Neural progenitor cell (in vitro differentiated cells): ENCODE results near the gene MTMR4. TPM values are rescaled to one million over a fixed set of nuclear protein-coding genes. Genes with fewer than 3 reads are reported as not detected.
A peak's percentile ranks its signal among the peaks of the same experiment; 100 is the strongest.

ENCODE experiments used
- DNase-seq: peaks from one replicate; pipeline ENCODE4 v3.0.0-alpha.2; 2016; ENCODE audit warnings: low spot score
- H2AFZ ChIP-seq: fragments of 200-600 bp; sonication (generic); replicated peaks from 2 replicates; pipeline ENCODE4 v1.6.1; 2016; ENCODE audit warnings: antibody characterized with exemption
- H3F3A ChIP-seq: fragments of 200-600 bp; sonication (generic); 2 replicates; pipeline ENCODE4 v1.6.1; 2016; ENCODE audit warnings: antibody characterized with exemption, low read depth
- H3K27ac ChIP-seq: fragments of 200-600 bp; sonication (generic); 2 replicates; pipeline ENCODE4 v1.5.1; 2016; ENCODE audit warnings: mild to moderate bottlenecking
- H3K27me3 ChIP-seq: fragments of 200-600 bp; sonication (generic); 2 replicates; pipeline ENCODE4 v1.6.1; 2016; ENCODE audit warnings: mild to moderate bottlenecking, moderate library complexity
- H3K36me3 ChIP-seq: fragments of 200-600 bp; sonication (generic); 2 replicates; pipeline ENCODE4 v1.5.1; 2016
- H3K4me1 ChIP-seq: fragments of 200-600 bp; sonication (generic); 2 replicates; pipeline ENCODE4 v1.6.1; 2016; ENCODE audit warnings: mixed run types
- H3K4me2 ChIP-seq: fragments of 200-600 bp; sonication (generic); 2 replicates; pipeline ENCODE4 v1.6.1; 2016
- H3K4me3 ChIP-seq: fragments of 200-600 bp; sonication (generic); 2 replicates; pipeline ENCODE4 v1.5.1; 2016
- H3K79me2 ChIP-seq: fragments of 200-600 bp; sonication (generic); 2 replicates; pipeline ENCODE4 v1.6.1; 2016; ENCODE audit warnings: low read depth
- H3K9ac ChIP-seq: fragments of 200-600 bp; sonication (generic); 2 replicates; pipeline ENCODE4 v1.6.1; 2016
- H3K9me3 ChIP-seq: fragments of 200-600 bp; sonication (generic); 2 replicates; pipeline ENCODE4 v1.5.1; 2016; ENCODE audit warnings: low read depth
- H4K20me1 ChIP-seq: fragments of 200-600 bp; sonication (generic); 2 replicates; pipeline ENCODE4 v1.6.1; 2016; ENCODE audit warnings: low read depth
- H3K27ac Mint-ChIP-seq: 3 replicates; pipeline ENCODE4 v1.8.0; 2021; ENCODE audit warnings: mixed read lengths
- H3K27me3 Mint-ChIP-seq: 2 replicates; pipeline ENCODE4 v1.8.0; 2022; ENCODE audit warnings: low read depth, mild to moderate bottlenecking, inconsistent platforms, moderate library complexity, mixed read lengths; ENCODE audit not compliant: insufficient read depth
- H3K36me3 Mint-ChIP-seq: 3 replicates; pipeline ENCODE4 v1.8.0; 2021; ENCODE audit warnings: mixed read lengths
- H3K4me1 Mint-ChIP-seq: 3 replicates; pipeline ENCODE4 v1.8.0; 2021; ENCODE audit warnings: mixed read lengths
- H3K4me3 Mint-ChIP-seq: 3 replicates; pipeline ENCODE4 v1.8.0; 2021; ENCODE audit warnings: mild to moderate bottlenecking, moderate library complexity, mixed read lengths
- H3K9me3 Mint-ChIP-seq: 3 replicates; pipeline ENCODE4 v1.8.0; 2020; ENCODE audit warnings: mixed read lengths
- EZH2 ChIP-seq: fragments of 200-600 bp; sonication (generic); IDR thresholded peaks from 2 replicates; pipeline ENCODE4 v1.6.1; 2017; ENCODE audit warnings: antibody characterized with exemption, mild to moderate bottlenecking, moderate library complexity
- EZH2phosphoT487 ChIP-seq: fragments of 200-600 bp; sonication (generic); IDR thresholded peaks from 2 replicates; pipeline ENCODE4 v1.6.1; 2017; ENCODE audit warnings: antibody characterized with exemption
- total RNA-seq: library from RNA; depleted of rRNA; stranded (reverse); fragments of >200 nt; gene quantifications from 2 replicates; pipeline ENCODE4 v1.2.3, GENCODE V29; 2015; ENCODE audit warnings: low replicate concordance
- TF ChIP-seq, protein P1 (sequence below): fragments of 200-600 bp; sonication (generic); IDR thresholded peaks from 2 replicates; pipeline ENCODE4 v1.5.1; 2017; ENCODE audit warnings: antibody characterized with exemption, mild to moderate bottlenecking

MTMR4 gene
- total RNA-seq, 1 donor from 2014 or later, result 34.0 TPM

GRCh38 chr17:58452738-58453137 is 61.7 kb downstream of the MTMR4 start:
- Histone ChIP-seq H2AFZ (no peak overlapping the region), H3K9me3 (no peaks in the 10 kb centered on the region), H3K36me3 (no peaks in the 10 kb centered on the region), H3K4me1 (no peaks in the 10 kb centered on the region), H3K27ac (no peak overlapping the region), H3K79me2 (no peaks in the 10 kb centered on the region), H3K4me3 (no peak overlapping the region), H3K4me2 (no peak overlapping the region), H3F3A (no peaks in the 10 kb centered on the region), H4K20me1 (no peaks in the 10 kb centered on the region), H3K27me3 (no peaks in the 10 kb centered on the region), H3K9ac (no peak overlapping the region)
- H3K4me1 Mint-ChIP-seq, result no peaks in the 10 kb centered on the region
- no peak for DNase-seq
- no peak overlapping the region for H3K27ac Mint-ChIP-seq
- peaks cover 2% of the 10 kb centered on the region for H3K27me3 Mint-ChIP-seq
- TF ChIP-seq, protein P1, sequence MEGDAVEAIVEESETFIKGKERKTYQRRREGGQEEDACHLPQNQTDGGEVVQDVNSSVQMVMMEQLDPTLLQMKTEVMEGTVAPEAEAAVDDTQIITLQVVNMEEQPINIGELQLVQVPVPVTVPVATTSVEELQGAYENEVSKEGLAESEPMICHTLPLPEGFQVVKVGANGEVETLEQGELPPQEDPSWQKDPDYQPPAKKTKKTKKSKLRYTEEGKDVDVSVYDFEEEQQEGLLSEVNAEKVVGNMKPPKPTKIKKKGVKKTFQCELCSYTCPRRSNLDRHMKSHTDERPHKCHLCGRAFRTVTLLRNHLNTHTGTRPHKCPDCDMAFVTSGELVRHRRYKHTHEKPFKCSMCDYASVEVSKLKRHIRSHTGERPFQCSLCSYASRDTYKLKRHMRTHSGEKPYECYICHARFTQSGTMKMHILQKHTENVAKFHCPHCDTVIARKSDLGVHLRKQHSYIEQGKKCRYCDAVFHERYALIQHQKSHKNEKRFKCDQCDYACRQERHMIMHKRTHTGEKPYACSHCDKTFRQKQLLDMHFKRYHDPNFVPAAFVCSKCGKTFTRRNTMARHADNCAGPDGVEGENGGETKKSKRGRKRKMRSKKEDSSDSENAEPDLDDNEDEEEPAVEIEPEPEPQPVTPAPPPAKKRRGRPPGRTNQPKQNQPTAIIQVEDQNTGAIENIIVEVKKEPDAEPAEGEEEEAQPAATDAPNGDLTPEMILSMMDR, result no peak
- TF ChIP-seq EZH2, result no peak
- TF ChIP-seq EZH2phosphoT487, result no peak
- H3K4me3 Mint-ChIP-seq, result no peak overlapping the region
- H3K36me3 Mint-ChIP-seq, result no peaks in the 10 kb centered on the region
- H3K9me3 Mint-ChIP-seq, result peaks cover 8% of the 10 kb centered on the region

DNA sequence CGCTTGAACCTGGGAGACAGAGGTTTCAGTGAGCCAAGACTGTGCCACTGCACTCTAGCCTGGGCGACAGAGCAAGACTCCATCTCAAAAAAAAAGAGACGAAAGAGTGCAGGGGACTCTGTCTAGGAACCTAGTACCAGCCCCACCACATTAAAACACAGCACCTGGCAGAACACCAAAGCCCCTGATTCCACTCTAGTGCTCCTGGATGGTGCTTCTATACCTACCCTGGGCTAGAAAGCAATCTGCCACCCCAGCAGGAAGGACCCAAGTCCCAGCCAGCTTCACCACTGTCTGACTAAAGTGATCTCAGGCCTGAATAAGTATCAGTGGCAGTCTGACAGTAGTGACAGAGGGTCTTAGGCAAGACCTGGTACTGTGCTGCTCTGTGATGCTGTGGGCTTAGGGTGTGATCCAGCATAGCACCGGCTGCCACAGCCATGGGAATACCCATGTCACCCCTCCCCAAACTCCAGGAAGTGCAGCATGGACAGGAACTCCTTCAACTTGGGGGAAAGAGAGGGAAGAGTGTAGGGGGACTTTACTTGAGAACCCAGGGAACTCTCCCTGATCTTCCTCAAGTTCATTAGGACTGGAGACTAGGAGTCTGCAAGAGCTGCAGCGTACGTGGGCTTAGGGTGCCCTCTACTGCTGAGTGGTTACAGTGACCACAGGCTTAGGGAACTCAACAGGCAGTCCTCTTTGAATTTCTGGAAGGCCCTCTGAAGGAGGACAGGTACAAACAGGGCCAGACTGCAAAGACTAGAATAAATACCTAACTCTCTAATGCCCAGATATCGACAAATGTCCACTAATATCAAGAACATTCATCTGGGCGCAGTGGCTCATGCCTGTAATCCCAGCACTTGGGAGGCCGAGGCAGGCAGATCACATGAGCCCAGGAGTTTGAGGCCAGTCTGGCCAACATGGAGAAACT is 67.1 kb downstream of the MTMR4 start:
- Histone ChIP-seq H2AFZ (no peak overlapping the region), H3K27me3 (no peaks in the 10 kb centered on the region), H3K9me3 (no peaks in the 10 kb centered on the region), H3K4me1 (no peaks in the 10 kb centered on the region), H3K27ac (no peak overlapping the region), H3K79me2 (no peaks in the 10 kb centered on the region), H3K36me3 (no peaks in the 10 kb centered on the region), H3F3A (no peaks in the 10 kb centered on the region), H4K20me1 (no peaks in the 10 kb centered on the region), H3K4me3 (no peak overlapping the region), H3K4me2 (no peak overlapping the region), H3K9ac (no peak overlapping the region)
- Mint-ChIP-seq H3K27me3 (no peaks in the 10 kb centered on the region), H3K4me1 (peaks cover 2% of the 10 kb centered on the region), H3K9me3 (peaks cover 10% of the 10 kb centered on the region), H3K27ac (peak overlapping the region; percentile 62), H3K36me3 (no peaks in the 10 kb centered on the region), H3K4me3 (no peak overlapping the region)
- TF ChIP-seq EZH2phosphoT487, result no peak
- TF ChIP-seq, protein P1, result peak; percentile 88
- peak; percentile 88 for DNase-seq

GRCh38 chr17:58446086-58446485 is 68.4 kb downstream of the MTMR4 start:
- Histone ChIP-seq H3K27ac (no peak overlapping the region), H2AFZ (no peak overlapping the region), H3K36me3 (no peaks in the 10 kb centered on the region), H3K9ac (no peak overlapping the region), H3K4me1 (no peaks in the 10 kb centered on the region), H4K20me1 (no peaks in the 10 kb centered on the region), H3K79me2 (no peaks in the 10 kb centered on the region), H3F3A (no peaks in the 10 kb centered on the region), H3K9me3 (no peaks in the 10 kb centered on the region), H3K4me3 (no peak overlapping the region), H3K4me2 (no peak overlapping the region), H3K27me3 (no peaks in the 10 kb centered on the region)
- H3K27ac Mint-ChIP-seq, result no peak overlapping the region
- no peaks in the 10 kb centered on the region for H3K27me3 Mint-ChIP-seq
- no peaks in the 10 kb centered on the region for H3K36me3 Mint-ChIP-seq
- TF ChIP-seq EZH2phosphoT487 (no peak), EZH2 (no peak)
- TF ChIP-seq, protein P1, result no peak
- no peak overlapping the region for H3K4me3 Mint-ChIP-seq
- no peak for DNase-seq
- peaks cover 2% of the 10 kb centered on the region for H3K4me1 Mint-ChIP-seq
- peaks cover 10% of the 10 kb centered on the region for H3K9me3 Mint-ChIP-seq

Other genes starting within 250 kb of the MTMR4 start
- not detected in 2 replicates for gene MPO, start 233.7 kb downstream of the MTMR4 start, total RNA-seq
- 13.8 and 48.7 TPM in 2 replicates for gene TSPOAP1, start 185.8 kb downstream of the MTMR4 start, total RNA-seq
- gene SUPT4H1, start 162.4 kb downstream of the MTMR4 start, total RNA-seq, result 60.2 and 103 TPM in 2 replicates
- 0.50 TPM in 1 of 2 replicates, not detected in the other for gene RNF43, start 97.1 kb downstream of the MTMR4 start, total RNA-seq
- gene HSF5, start 26.2 kb downstream of the MTMR4 start, total RNA-seq, result 0.03 TPM in 1 of 2 replicates, not detected in the other
- 0.09 and 1.4 TPM in 2 replicates for gene TEX14, start 177.4 kb upstream of the MTMR4 start, total RNA-seq
- gene RAD51C, start 178.0 kb upstream of the MTMR4 start, total RNA-seq, result 30.2 and 67.6 TPM in 2 replicates
- 13.2 and 18.8 TPM in 2 replicates for gene PPM1E, start 241.2 kb upstream of the MTMR4 start, total RNA-seq